Omental fat pad (tissue), 4 donors: ENCODE results near the gene RTTN. TPM values are rescaled to one million over a fixed set of nuclear protein-coding genes. Genes with fewer than 3 reads are reported as not detected.

Experiments
- ATAC-seq: fragments of 150-250 bp; one replicate; pipeline ENCODE4 v1.9.1; 2016; ENCODE audit warnings: mild to moderate bottlenecking, moderate library complexity; ENCODE audit not compliant: low FRiP score
- DNase-seq: peaks from one replicate; pipeline ENCODE4 v3.0.0-alpha.2; 2019; ENCODE audit warnings: low spot score
- CTCF ChIP-seq, 3 donors: fragments of 450-650 bp; IDR thresholded peaks; one replicate each; pipeline ENCODE4 v1.5.1; 2016 to 2017; ENCODE audit warnings: antibody characterized with exemption in 3 of 3, mild to moderate bottlenecking in 3 of 3, moderate library complexity in 2 of 3
- total RNA-seq, 4 donors: library from RNA; depleted of rRNA; stranded (reverse); fragments of >200 nt; gene quantifications; one replicate each; pipeline ENCODE4 v1.1.0, GENCODE V29; 2016

RTTN gene
- total RNA-seq, 4 donors from 2014 or later, result 9.7 to 23.5 (median 11.0) TPM

- DNase-seq (no peak), ATAC-seq (no peak)
- no peak for TF ChIP-seq CTCF (IDR thresholded peaks at IDR 0.05)
Measured at GRCh38 chr18:70024829-70025228, 180.7 kb downstream of the RTTN start.

- DNase-seq (no peak), ATAC-seq (no peak)
- no peak for TF ChIP-seq CTCF (IDR thresholded peaks at IDR 0.05)
Measured at GRCh38 chr18:70024093-70024492, 181.4 kb downstream of the RTTN start.

- DNase-seq (no peak), ATAC-seq (no peak)
- no peak for TF ChIP-seq CTCF (IDR thresholded peaks at IDR 0.05)
Measured at GRCh38 chr18:70022636-70023035, 182.9 kb downstream of the RTTN start.

- DNase-seq, result no peak
- no peak for ATAC-seq
- TF ChIP-seq CTCF (IDR thresholded peaks at IDR 0.05), result no peak
Measured at GRCh38 chr18:70021498-70021897, 184.0 kb downstream of the RTTN start.

GRCh38 chr18:70021043-70021442 is 184.4 kb downstream of the RTTN start:
- DNase-seq (no peak), ATAC-seq (no peak)
- TF ChIP-seq CTCF (IDR thresholded peaks at IDR 0.05), result no peak

- ATAC-seq (no peak), DNase-seq (no peak)
- TF ChIP-seq CTCF (IDR thresholded peaks at IDR 0.05), result no peak
Measured at GRCh38 chr18:70019991-70020390, 185.5 kb downstream of the RTTN start.

GRCh38 chr18:70019136-70019535 is 186.4 kb downstream of the RTTN start:
- TF ChIP-seq CTCF (IDR thresholded peaks at IDR 0.05), result no peak

More at GRCh38 chr18:70019136-70019535, 186.4 kb downstream of the RTTN start:
- ATAC-seq, result no peak
- no peak for DNase-seq
